ENCODE measurements around the gene TENM4.

DNA sequence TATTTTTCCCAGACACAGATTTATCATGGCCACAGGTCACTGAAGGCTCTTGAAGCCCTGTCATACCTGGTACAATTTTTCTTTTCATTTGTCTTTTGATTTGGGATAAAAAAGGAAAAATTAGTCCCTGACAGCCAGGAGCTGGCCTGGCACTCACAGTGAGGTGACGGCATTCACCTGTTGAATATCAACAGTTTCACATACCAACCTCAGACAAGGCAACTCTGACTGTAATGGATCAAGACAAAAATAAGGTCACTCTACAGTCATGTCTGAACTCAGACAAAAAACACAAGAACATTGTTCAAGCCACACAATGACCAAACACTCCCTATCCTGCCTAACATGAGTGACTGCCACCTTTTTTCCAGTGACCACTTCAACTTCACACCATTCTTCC is 392.9 kb downstream of the TENM4 start:
- TF ChIP-seq POLR2AphosphoS5 (IDR thresholded peaks at IDR 0.05; ENCODE audit: borderline replicate concordance, low read depth, low read length): no peak
- no peak for TF ChIP-seq EZH2 (IDR thresholded peaks at IDR 0.05)
